Measurements from ENCODE around the gene CADPS2. TPM values are rescaled to one million over a fixed set of nuclear protein-coding genes. Genes with fewer than 3 reads are reported as not detected.
A peak's percentile ranks its signal among the peaks of the same experiment; 100 is the strongest.

The CADPS2 gene
- 20.9 TPM for total RNA-seq

- DNase-seq = peak; percentile 69
Measured at GRCh38 chr7:122886357-122887081, at the start of gene CADPS2. Gene CADPS2 (minus strand): TSS chr7:122886460. CDS start chr7:122886337, 123 bp downstream.

GRCh38 chr7:122935620-122936019, 49.4 kb upstream of the CADPS2 start:
- no peak for DNase-seq

GRCh38 chr7:122919643-122920181, 33.5 kb upstream of the CADPS2 start:
- DNase-seq = no peak

GRCh38 chr7:122914812-122915211, 28.6 kb upstream of the CADPS2 start:
- DNase-seq = no peak

- DNase-seq = no peak
Measured at GRCh38 chr7:122913608-122914007, 27.3 kb upstream of the CADPS2 start.

- no peak for DNase-seq
Measured at GRCh38 chr7:122902751-122903495, 16.7 kb upstream of the CADPS2 start.

GRCh38 chr7:122901250-122901649, 15.0 kb upstream of the CADPS2 start:
- DNase-seq = no peak

GRCh38 chr7:122896509-122896908, 10.2 kb upstream of the CADPS2 start:
- no peak for DNase-seq

- DNase-seq = no peak
Measured at GRCh38 chr7:122893486-122893885, 7.2 kb upstream of the CADPS2 start.

- DNase-seq = no peak
Measured at GRCh38 chr7:122889116-122889515, 2.9 kb upstream of the CADPS2 start.

- DNase-seq = no peak
Measured at GRCh38 chr7:122887848-122888247, 1.6 kb upstream of the CADPS2 start.

- DNase-seq = peak; percentile 42
Measured at GRCh38 chr7:122887198-122887597, 938 bp upstream of the CADPS2 start.

- DNase-seq = peak; percentile 14
Measured at GRCh38 chr7:122885583-122886356, 490 bp downstream of the CADPS2 start.

- DNase-seq = no peak
Measured at GRCh38 chr7:122884186-122884585, 2.1 kb downstream of the CADPS2 start.

- DNase-seq = no peak
Measured at GRCh38 chr7:122883049-122883680, 3.1 kb downstream of the CADPS2 start.

- DNase-seq = no peak
Measured at GRCh38 chr7:122881324-122881723, 4.9 kb downstream of the CADPS2 start.

GRCh38 chr7:122869260-122869659, 17.0 kb downstream of the CADPS2 start:
- DNase-seq = no peak

GRCh38 chr7:122867471-122867980, 18.7 kb downstream of the CADPS2 start:
- DNase-seq = no peak

GRCh38 chr7:122864838-122865237, 21.4 kb downstream of the CADPS2 start:
- no peak for DNase-seq

- DNase-seq = no peak
Measured at GRCh38 chr7:122864016-122864415, 22.2 kb downstream of the CADPS2 start.

GRCh38 chr7:122858320-122858719, 27.9 kb downstream of the CADPS2 start:
- no peak for DNase-seq

GRCh38 chr7:122850528-122850927, 35.7 kb downstream of the CADPS2 start:
- DNase-seq = no peak
